IPS-18c (cell line): ENCODE data around the gene DNAH17.
"Not testable (repeated sequence)": the region's sequence is repeated elsewhere in the genome, so short reads cannot be mapped to it uniquely, and the experiment has no call there.

Experiments
- H3K4me3 ChIP-seq: 2 replicates; pipeline ENCODE4 v1.7.0; 2013; ENCODE audit warnings: low read depth, mild to moderate bottlenecking, low read length, moderate library complexity; ENCODE audit not compliant: insufficient read depth
- H3K9me3 ChIP-seq: one replicate; pipeline ENCODE4 v1.6.1; 2013; ENCODE audit warnings: mild to moderate bottlenecking, low read length, moderate library complexity; ENCODE audit not compliant: control insufficient read depth, insufficient read depth

The DNAH17 gene

DNA sequence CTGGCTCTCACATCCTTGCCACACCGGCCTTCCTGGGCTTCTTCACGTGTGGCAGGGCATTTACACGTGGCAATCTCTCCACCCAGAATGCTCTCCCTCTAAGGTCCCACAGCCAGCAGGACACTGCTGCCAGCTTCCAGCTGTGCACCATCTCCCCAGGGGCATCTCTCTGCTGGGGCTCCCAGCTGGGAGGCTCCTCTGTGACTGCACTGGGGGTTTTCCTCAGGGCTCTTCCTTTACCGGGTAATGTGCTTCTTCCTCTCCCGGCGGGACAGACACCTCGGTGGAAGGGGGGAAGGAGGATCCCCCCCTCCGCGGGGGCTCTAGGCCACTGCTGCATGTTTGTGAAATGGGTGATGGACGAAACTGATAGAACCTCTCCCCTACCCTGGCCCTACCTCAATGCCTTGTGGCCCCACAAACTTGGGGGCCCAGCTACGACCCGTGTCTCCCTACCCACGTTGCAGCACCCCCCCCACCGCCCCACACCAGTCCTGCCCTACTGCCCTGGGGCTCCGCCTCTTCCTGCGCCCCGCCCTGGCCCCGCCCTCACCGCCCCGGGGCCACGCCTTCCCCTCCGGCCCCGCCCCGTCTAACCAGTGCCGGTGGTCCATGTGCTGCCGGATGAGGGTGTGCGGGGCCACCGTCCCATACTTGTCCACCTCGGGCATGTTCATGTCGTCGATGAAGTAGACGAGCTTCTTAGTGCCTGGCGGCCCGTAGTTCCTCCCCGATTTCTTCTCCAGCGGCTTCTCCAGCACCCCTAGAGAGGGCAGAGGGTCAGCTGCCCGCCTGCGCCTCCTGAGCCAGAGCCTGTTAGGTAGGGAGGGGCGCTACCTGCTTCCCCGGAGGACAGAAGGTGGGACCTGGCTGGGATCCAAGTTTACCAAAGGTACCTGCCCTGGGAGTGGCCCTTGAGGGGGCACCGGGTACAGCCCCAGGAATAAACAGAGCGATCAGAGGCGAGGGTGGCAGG lies 92.6 kb downstream of the DNAH17 start:
- Histone ChIP-seq H3K4me3 (no peak overlapping the region; the same call in 1 of the 2 replicates), H3K9me3 (no peaks in the 10 kb centered on the region)

DNA sequence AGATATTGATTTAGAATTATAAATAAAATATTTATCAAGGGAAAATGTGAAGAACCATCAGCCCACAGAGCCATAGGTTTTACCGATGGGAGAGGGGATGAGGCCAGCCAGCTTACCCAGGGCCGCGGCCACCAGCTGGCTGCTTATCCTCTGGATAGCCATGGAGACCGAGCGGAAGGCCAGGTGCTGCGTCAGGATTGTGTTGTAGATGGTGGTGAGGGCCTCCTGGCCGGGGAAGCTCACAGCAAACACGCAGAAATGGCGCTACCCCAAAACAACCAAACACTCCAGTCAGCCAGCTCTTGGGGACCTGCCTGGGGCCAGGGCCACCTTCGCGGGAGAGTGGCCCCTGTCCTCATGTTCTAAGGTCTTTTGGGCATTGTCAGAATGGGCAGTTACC lies 97.8 kb downstream of the DNAH17 start:
- Histone ChIP-seq H3K9me3 (no peaks in the 10 kb centered on the region), H3K4me3 (no peak overlapping the region)

DNA sequence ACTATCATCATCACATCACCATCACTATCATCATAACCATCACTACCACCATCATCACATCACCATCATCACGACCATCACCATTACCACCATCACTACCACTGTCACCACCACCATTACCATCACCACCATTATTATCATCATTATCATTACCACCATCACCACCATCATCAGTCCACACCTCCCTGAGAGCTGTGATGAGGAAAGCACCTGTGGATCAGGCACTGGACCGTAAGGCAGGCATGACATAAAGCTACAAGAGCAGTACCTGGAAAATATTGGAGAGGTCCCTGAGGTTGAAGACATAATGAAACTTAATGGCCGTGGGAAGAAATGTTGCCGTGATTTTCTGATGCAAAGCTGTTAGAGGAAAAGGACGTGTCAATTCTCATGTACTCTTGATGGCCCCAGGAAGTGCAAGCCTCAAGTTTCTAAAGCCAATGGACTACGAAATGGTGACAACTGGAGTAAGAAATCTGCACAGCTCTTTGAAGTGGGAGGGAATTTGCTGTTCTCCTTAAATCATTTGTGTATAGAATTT lies 98.4 kb downstream of the DNAH17 start:
- no peaks in the 10 kb centered on the region for H3K9me3 ChIP-seq
- no peak overlapping the region for H3K4me3 ChIP-seq

DNA sequence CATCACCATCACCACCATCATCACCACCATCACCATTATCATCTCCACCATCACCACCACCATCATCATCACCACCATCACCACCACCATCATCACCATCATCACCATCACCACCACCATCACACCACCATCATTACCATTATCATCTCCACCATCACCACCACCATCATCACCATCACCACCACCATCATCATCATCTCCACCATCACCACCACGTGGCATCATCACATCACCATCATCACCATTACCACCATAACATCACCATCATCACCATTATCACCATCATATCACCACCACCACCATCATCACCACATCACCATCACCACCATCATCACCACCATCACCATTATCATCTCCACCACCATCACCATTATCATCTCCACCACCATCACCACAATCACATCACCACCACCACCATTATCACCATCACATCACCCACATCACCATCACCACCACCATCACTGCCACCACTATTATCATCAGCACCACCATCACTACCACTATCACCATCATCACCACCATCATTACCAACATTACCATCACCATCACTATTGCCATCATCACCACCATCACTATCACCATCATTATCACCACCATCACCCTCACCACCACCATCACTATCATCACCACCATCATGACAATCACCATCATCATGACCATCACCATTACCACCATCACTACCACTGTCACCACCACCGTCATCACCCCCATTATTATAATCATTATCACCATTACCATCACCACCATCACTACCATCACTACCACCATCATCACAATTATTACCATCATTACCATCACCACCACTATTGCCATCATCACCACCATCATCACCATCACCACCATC lies 99.1 kb downstream of the DNAH17 start:
- no peaks in the 10 kb centered on the region for H3K9me3 ChIP-seq
- no peak overlapping the region for H3K4me3 ChIP-seq

DNA sequence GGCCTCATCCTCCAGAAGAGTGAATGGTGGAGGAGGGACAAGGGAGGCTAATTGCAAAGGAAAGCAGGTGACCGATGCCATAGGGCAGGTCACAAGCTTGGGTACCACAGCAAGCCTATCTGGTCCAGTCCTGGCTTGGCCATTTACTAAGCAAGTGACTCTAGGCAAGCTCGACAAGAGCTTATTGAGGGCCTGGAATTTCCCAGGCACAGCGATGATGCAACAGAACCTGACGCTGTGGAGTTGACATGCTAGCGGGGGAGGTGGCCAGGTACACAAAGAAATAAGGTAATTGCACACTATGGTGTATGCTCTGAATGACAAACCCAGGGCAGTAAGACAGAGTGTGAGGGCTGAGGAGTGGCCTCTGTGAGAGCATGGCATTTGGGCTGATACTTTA lies 100.2 kb downstream of the DNAH17 start:
- Histone ChIP-seq H3K9me3 (no peaks in the 10 kb centered on the region), H3K4me3 (no peak overlapping the region)

DNA sequence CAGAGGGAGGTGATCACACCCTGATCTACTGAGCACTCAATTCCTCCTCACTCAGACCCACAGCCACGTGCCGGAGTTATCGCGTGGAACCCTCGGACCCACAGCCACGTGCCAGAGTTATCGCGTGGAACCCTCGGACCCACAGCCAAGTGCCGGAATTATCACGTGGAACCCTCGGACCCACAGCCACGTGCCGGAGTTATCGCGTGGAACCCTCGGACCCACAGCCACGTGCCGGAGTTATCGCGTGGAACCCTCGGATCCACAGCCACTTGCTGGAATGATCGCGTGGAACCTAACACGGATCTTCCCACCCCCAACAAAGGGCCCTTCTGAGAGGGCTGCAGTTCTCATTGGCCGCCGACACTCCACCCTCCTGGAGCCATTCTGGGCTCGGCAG lies 101.0 kb downstream of the DNAH17 start:
- H3K4me3 ChIP-seq, result no peak overlapping the region
- H3K9me3 ChIP-seq, result no peaks in the 10 kb centered on the region

DNA sequence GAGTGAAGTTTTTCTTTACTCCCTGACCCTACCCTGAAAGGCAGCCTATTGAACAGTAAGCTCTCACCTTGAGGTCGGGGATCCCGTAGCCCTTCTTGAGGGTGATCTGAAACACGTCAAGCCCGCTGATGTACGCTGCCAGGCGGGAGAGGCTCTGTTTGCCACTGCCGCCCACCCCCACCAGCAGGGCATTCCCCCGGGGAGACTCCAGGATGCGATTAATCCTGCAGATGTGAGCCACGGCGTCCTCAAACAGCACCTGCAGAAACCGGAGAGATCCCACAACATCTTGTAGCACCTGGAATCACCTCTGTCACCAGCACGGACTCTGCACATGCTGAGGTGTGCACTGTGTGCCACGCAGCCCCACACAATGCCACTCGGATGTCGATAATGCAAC lies 102.0 kb downstream of the DNAH17 start:
- no peak overlapping the region for H3K4me3 ChIP-seq
- no peaks in the 10 kb centered on the region for H3K9me3 ChIP-seq

DNA sequence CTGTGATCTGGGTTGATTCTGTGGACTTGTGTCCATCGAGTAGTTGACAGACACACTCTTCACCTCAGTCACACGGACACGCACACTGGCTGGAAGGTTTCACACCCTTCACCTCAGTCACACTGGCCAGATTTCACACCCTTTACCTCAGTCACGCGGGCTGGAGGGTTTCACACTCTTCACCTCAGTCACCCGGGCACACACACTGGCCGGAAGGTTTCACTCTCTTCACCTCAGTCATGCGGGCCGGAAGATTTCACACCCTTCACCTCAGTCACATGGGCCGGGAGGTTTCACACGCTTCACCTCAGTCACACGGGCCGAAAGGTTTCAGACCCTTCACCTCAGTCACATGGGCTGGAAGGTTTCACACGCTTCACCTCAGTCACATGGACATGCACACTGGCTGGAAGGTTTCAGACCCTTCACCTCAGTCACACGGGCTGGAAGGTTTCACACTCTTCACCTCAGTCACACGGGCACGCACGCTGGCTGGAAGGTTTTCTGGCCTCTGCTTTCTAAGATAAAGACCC lies 102.5 kb downstream of the DNAH17 start:
- Histone ChIP-seq H3K9me3 (no peaks in the 10 kb centered on the region), H3K4me3 (no peak overlapping the region)

DNA sequence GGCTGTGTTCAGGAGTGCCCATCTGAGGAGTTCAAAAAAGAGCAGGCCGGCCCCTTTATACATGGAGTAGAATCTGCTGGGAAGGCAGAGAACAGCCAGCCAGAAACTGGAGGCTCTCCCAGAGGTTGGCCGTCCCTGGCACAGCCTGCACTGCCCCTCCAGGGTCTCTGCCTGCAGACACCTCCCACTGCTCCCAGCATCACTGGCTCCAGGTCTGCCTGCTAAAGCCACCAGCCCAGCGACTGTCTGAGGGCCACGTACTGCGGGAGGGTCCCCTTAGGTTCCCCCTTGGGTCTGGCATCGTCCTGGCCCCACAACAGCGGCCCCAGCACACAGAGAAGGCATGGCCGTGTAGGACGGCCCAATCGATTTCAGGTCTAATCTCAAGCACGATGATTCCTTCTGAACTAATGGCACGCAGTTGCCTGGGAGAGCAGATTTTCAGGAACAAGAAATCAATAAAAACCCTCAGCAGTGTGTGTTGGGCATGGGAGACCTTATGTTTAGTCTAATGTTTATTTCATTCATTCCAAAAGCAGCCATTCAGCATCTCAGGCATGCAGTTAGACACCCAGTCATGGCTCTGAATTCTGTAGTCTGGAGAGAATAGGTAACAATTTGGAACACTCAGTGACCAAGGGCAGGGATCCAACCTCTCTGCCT lies 103.1 kb downstream of the DNAH17 start:
- Histone ChIP-seq H3K9me3 (no peaks in the 10 kb centered on the region), H3K4me3 (no peak overlapping the region)

DNA sequence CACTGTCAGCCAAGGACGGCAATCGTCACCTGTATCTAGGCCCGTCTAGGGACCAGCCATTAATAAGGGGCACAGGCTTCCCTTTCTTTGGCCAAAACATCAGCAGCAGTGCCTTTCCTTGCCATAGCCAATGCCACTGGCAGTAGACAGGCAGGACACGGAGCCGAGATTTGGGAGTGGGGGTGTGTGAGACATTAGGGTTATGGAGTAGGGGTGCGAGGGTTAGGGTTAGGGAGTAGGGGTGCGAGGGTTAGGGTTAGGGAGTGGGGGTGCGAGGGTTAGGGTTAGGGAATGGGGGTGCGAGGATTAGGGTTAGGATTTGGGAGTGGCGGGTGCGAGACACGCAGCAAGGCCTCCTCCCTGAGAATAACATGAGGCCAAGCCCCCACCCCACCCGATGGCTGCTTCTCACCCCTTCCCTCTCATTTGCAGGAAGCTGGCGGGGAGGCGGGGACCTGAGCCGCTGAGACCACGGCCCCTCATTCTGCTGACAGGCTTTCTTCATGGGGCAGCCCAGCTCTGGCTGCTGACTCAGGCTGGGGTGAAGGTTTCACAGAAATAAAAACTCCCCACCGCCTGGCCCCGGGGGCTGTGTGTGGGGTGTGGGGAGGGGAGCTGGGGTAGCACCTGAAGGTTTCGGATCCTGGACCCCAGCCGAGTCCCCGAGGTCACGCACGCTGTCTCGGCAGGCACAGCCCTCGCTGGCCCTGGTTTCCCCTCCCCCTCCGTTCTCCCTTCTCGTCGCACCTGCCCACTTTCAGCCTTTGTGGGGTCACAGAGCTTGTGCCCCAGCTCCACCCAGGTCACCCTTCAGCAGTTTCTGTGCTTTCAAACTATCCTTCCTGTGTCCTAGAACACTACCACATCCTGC lies 104.9 kb downstream of the DNAH17 start:
- Histone ChIP-seq H3K4me3 (no peak overlapping the region), H3K9me3 (no peaks in the 10 kb centered on the region)

DNA sequence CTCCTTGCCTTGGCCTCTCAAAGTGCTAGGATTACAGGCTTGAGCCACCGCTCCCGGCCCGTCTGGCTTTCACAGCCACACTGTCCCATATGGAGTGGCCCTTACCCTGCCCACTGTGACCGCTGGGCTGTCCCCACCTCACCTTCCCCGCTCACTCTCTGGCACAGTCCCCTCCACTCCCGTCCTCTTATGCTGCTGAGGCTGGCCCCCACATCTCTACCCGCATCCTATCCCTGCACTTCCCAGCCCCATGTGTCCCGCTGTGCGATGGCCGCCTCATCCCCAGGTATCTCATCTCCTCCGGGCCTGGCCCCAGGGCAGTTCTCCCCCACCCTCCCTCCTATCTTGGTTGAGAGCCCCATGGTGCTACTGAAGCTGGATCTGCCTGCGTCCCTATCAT lies 105.6 kb downstream of the DNAH17 start:
- no peak overlapping the region for H3K4me3 ChIP-seq

DNA sequence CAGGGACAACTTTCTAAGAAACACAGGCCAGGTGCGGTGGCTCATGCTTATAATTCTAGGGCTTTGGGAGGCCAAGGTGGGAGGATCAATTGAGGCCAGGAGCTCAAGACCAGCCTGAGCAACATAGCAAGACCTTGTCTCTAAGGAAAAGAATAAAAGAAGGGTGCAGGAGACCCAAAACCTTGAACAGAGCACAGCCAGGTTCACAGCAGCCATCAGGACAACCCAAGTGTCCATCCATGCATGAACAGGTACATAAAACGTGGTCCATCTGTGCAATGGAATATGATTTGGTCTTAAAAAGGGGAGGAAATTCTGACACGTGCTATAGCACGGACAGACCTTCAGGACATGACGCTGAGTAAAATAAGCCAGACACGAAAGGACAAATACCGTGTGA lies 107.8 kb downstream of the DNAH17 start:
- no peaks in the 10 kb centered on the region for H3K9me3 ChIP-seq
- no peak overlapping the region for H3K4me3 ChIP-seq

More for the DNA sequence above, 105.6 kb downstream of the DNAH17 start:
- H3K9me3 ChIP-seq, result no peaks in the 10 kb centered on the region

DNA sequence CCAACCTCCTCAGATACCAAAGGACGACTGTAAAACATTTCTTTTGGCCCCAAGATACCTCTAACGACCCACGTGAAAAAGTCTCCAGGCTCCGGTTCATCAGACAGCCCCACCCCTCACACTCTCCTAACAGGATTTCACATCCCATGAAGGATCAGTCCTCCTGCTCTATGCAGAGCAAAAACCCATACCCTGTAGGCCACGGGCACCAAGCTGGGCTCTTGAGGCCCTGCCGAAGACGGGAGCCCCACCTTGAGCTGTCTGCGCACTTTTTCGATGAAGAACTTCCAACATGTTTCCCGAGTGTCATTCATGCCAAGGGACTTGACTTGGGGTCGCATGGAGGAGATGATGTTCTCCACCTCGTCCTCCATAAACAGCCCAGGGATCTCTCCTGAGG lies 108.8 kb downstream of the DNAH17 start:
- Histone ChIP-seq H3K9me3 (no peaks in the 10 kb centered on the region), H3K4me3 (no peak overlapping the region)

DNA sequence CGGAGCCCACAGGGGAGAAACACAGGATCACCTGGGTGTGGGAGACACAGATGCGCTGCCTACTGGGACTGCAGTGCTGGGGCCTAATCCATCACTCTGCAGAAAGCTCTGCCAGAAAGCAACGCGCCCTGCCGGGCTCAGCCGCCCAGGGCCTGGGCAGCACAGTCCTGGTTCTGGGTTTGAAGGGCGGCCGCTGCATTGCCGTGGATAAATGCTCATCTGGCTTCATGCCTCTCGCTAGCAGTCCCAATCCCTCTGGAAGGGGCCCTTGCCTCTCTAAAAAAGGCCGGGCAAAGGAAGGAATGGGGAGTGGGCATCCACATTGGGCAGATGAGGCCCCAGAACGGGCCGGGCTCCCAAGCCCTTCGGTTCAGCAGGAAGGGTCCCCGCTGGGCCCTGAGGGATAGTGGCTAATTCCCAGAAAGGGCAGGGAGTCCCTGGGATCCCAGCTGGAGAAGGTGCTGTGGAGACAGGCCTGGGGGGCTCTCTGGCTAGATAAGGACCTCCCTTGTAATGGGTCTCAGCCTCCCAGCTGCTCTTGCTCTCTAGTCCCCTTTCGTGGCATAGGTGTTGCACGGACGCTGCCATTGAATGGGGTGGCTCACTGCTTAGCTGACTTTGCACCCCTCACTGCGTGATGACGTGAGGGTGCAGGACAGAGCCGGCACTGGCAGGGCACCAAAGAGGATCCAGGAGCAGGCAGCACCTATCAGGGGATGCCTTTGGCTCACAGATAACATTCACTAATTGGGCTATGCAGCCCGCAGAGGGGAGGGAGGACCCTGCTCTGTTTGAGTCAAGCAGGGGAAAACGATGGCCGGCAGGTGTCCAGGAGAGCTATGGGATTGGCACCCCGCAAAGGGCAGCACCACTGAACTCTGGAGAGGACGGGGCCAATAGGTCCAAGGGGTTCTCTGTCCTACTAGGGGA lies 110.1 kb downstream of the DNAH17 start:
- Histone ChIP-seq H3K4me3 (no peak overlapping the region), H3K9me3 (no peaks in the 10 kb centered on the region)

DNA sequence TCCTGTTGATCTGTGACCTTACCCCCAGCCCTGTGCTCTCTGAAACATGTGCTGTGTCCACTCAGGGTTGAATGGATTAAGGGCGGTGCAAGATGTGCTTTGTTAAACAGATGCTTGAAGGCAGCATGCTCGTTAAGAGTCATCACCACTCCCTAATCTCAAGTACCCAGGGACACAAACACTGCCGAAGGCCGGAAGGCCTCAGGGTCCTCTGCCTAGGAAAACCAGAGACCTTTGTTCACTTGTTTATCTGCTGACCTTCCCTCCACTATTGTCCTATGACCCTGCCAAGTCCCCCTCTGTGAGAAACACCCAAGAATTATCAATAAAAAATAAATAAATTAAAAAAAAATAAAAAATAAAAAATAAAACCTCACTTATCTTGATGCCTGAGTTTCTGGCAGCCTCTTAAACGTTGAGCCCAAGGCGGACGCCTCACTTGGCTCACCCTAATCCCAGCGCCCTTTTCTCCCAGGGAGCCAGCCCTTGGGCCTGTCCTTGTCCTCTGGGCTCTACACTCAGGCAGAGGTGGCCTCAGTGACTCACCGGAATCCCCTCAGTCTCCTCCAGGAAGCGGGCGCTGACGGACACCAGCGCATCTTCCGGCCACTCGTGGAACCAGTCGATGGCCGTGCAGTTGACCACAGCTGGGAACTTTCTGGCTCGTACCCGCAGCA lies 110.9 kb downstream of the DNAH17 start:
- H3K9me3 ChIP-seq, H3K4me3 ChIP-seq: not testable (repeated sequence)
